Measurements from ENCODE around the gene NLRP11.

DNA sequence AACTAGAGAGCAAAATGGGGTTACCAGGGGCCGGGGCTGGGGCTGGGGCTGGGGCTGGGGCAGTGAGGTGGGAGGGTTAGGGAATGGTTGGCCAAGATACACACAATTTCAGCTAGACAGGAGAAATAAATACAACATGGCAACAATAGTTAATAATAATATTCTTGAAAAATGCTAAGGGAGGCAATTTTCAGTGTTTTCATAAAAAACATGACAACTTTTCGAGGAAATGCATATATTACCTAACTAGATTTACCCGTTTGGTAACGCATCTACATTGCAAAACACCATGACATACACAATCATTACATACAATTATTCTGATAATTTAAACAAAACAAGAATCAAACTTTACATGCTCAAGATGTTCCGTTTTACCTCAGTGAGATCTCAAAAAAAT, 50.7 kb downstream of the NLRP11 start:
- TF ChIP-seq, protein P1, sequence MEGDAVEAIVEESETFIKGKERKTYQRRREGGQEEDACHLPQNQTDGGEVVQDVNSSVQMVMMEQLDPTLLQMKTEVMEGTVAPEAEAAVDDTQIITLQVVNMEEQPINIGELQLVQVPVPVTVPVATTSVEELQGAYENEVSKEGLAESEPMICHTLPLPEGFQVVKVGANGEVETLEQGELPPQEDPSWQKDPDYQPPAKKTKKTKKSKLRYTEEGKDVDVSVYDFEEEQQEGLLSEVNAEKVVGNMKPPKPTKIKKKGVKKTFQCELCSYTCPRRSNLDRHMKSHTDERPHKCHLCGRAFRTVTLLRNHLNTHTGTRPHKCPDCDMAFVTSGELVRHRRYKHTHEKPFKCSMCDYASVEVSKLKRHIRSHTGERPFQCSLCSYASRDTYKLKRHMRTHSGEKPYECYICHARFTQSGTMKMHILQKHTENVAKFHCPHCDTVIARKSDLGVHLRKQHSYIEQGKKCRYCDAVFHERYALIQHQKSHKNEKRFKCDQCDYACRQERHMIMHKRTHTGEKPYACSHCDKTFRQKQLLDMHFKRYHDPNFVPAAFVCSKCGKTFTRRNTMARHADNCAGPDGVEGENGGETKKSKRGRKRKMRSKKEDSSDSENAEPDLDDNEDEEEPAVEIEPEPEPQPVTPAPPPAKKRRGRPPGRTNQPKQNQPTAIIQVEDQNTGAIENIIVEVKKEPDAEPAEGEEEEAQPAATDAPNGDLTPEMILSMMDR (IDR thresholded peaks at IDR 0.05) = no peak
- no peak for TF ChIP-seq ZFX (IDR thresholded peaks at IDR 0.05; ENCODE audit: borderline replicate concordance)
